ENCODE data around the gene WLS. TPM values are rescaled to one million over a fixed set of nuclear protein-coding genes. Genes with fewer than 3 reads are reported as not detected.

WLS gene
- polyA plus RNA-seq, 1 donor from 2014 or later, result 8.8 TPM

GRCh38 chr1:68234094-68234493 is 1.8 kb upstream of the WLS start:
- Histone ChIP-seq H3K27me3 (ENCODE audit: insufficient read depth, low read depth, low read length) (peaks cover 70% of the 10 kb centered on the region), H3K4me3 (ENCODE audit: low read length) (no peak overlapping the region), H3F3A (ENCODE audit: insufficient read depth, low read length, poor library complexity, severe bottlenecking) (no peaks in the 10 kb centered on the region), H4K20me1 (ENCODE audit: insufficient read depth) (no peaks in the 10 kb centered on the region), H3K27ac (ENCODE audit: low read length) (no peak overlapping the region), H3K9ac (ENCODE audit: low read length) (no peak overlapping the region), H3K4me2 (ENCODE audit: low read length) (no peak overlapping the region), H3K9me3 (ENCODE audit: low read length) (no peaks in the 10 kb centered on the region), H2AFZ (ENCODE audit: low read depth, low read length) (no peak overlapping the region), H3K9me2 (ENCODE audit: insufficient read depth, low read length) (no peaks in the 10 kb centered on the region), H3K36me3 (ENCODE audit: insufficient read depth, low read length) (no peaks in the 10 kb centered on the region), H3K79me2 (replicated peaks; ENCODE audit: insufficient read depth, low read length) (no peaks in the 10 kb centered on the region)
- TF ChIP-seq EP300 (conservative IDR thresholded peaks at IDR 0.05; ENCODE audit: poor library complexity, severe bottlenecking) (no peak), MXI1 (conservative IDR thresholded peaks at IDR 0.05; ENCODE audit: poor library complexity, severe bottlenecking) (no peak), RAD21 (conservative IDR thresholded peaks at IDR 0.05) (no peak), TAF1 (IDR thresholded peaks at IDR 0.05; ENCODE audit: low read depth) (no peak), POLR2AphosphoS5 (IDR thresholded peaks at IDR 0.05) (no peak), SMC3 (conservative IDR thresholded peaks at IDR 0.05; ENCODE audit: poor library complexity) (no peak), CTCF (IDR thresholded peaks at IDR 0.05; ENCODE audit: poor library complexity, severe bottlenecking) (no peak), REST (IDR thresholded peaks at IDR 0.05; ENCODE audit: borderline replicate concordance) (no peak), EZH2 (IDR thresholded peaks at IDR 0.05; ENCODE audit: borderline replicate concordance, insufficient read depth, low read length, poor library complexity, severe bottlenecking) (no peak)

GRCh38 chr1:68233202-68233601 is 879 bp upstream of the WLS start:
- Histone ChIP-seq H3F3A (ENCODE audit: insufficient read depth, low read length, poor library complexity, severe bottlenecking) (no peaks in the 10 kb centered on the region), H3K36me3 (ENCODE audit: insufficient read depth, low read length) (no peaks in the 10 kb centered on the region), H4K20me1 (ENCODE audit: insufficient read depth) (no peaks in the 10 kb centered on the region), H2AFZ (ENCODE audit: low read depth, low read length) (no peak overlapping the region), H3K4me3 (ENCODE audit: low read length) (no peak overlapping the region), H3K79me2 (replicated peaks; ENCODE audit: insufficient read depth, low read length) (no peaks in the 10 kb centered on the region), H3K27ac (ENCODE audit: low read length) (no peak overlapping the region), H3K9me2 (ENCODE audit: insufficient read depth, low read length) (no peaks in the 10 kb centered on the region), H3K9ac (ENCODE audit: low read length) (no peak overlapping the region), H3K4me2 (ENCODE audit: low read length) (no peak overlapping the region), H3K27me3 (ENCODE audit: insufficient read depth, low read depth, low read length) (peaks cover 79% of the 10 kb centered on the region), H3K9me3 (ENCODE audit: low read length) (no peaks in the 10 kb centered on the region)
- TF ChIP-seq MXI1 (conservative IDR thresholded peaks at IDR 0.05; ENCODE audit: poor library complexity, severe bottlenecking) (no peak), REST (IDR thresholded peaks at IDR 0.05; ENCODE audit: borderline replicate concordance) (no peak), RAD21 (conservative IDR thresholded peaks at IDR 0.05) (no peak), EP300 (conservative IDR thresholded peaks at IDR 0.05; ENCODE audit: poor library complexity, severe bottlenecking) (no peak), TAF1 (IDR thresholded peaks at IDR 0.05; ENCODE audit: low read depth) (no peak), EZH2 (IDR thresholded peaks at IDR 0.05; ENCODE audit: borderline replicate concordance, insufficient read depth, low read length, poor library complexity, severe bottlenecking) (no peak), POLR2AphosphoS5 (IDR thresholded peaks at IDR 0.05) (no peak), SMC3 (conservative IDR thresholded peaks at IDR 0.05; ENCODE audit: poor library complexity) (no peak), CTCF (IDR thresholded peaks at IDR 0.05; ENCODE audit: poor library complexity, severe bottlenecking) (no peak)

All from neural cell (in vitro differentiated cells).